ENCODE measurements around the gene ARHGAP32.

The ARHGAP32 gene

GRCh38 chr11:128967578-128967977 lies 224.5 kb downstream of the ARHGAP32 start:
- DNase-seq (ENCODE audit: low read depth): no peak
- no peak overlapping the region for H3K4me3 ChIP-seq (ENCODE audit: low read depth, low read length)
- TF ChIP-seq, protein P1, sequence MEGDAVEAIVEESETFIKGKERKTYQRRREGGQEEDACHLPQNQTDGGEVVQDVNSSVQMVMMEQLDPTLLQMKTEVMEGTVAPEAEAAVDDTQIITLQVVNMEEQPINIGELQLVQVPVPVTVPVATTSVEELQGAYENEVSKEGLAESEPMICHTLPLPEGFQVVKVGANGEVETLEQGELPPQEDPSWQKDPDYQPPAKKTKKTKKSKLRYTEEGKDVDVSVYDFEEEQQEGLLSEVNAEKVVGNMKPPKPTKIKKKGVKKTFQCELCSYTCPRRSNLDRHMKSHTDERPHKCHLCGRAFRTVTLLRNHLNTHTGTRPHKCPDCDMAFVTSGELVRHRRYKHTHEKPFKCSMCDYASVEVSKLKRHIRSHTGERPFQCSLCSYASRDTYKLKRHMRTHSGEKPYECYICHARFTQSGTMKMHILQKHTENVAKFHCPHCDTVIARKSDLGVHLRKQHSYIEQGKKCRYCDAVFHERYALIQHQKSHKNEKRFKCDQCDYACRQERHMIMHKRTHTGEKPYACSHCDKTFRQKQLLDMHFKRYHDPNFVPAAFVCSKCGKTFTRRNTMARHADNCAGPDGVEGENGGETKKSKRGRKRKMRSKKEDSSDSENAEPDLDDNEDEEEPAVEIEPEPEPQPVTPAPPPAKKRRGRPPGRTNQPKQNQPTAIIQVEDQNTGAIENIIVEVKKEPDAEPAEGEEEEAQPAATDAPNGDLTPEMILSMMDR (IDR thresholded peaks at IDR 0.05; ENCODE audit: insufficient read depth, low read depth, low read length, missing control alignments): no peak

DNA sequence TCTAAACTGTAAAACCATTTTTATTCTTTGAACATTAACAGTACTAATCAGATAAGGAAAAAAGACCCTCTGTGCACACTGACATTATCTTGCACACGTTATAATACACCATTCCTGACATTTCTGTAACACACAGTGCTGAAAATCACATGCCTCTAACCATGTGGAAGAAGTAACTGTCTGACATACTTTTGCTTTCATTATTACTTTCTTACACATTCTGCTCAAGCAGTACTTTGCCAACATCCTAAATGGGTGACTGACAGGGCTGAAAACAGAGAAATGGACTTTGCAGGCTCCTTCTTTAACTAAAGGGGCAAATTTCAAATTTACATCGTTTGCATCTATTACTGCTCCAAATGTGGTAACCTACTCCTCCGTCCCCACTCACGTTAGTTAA lies 226.6 kb downstream of the ARHGAP32 start:
- H3K4me3 ChIP-seq (ENCODE audit: low read depth, low read length): no peak overlapping the region
- TF ChIP-seq, protein P1 (IDR thresholded peaks at IDR 0.05; ENCODE audit: insufficient read depth, low read depth, low read length, missing control alignments): no peak
- DNase-seq (ENCODE audit: low read depth): peak; percentile 52

DNA sequence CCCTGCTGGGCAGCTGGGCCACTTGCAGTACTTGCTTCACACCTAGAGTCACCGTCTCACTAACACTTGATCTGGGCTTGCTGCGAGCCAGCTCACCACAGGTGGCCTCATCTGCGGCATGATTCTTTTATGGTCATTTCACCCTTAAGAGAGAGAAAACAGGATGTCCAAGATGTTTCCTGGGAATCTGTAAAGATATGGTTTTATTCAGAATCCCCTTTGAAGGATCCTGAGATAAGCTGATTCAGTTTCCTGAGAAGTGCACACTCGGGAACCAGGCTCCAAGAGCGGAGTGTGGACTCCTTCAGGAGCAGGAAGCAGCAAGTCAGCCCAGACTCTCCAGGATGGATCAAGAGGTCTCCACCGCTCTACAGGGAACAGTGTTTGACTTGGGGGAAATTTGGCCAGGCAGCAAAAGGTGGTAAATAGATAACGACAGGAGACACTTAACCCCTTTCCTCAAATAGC lies 227.6 kb downstream of the ARHGAP32 start:
- no peak for DNase-seq (ENCODE audit: low read depth)

GRCh38 chr11:128963744-128964325 lies 228.3 kb downstream of the ARHGAP32 start:
- TF ChIP-seq, protein P1 (IDR thresholded peaks at IDR 0.05; ENCODE audit: insufficient read depth, low read depth, low read length, missing control alignments): no peak
- no peak for DNase-seq (ENCODE audit: low read depth)
- H3K4me3 ChIP-seq (ENCODE audit: low read depth, low read length): no peak overlapping the region

More for the DNA sequence above, 227.6 kb downstream of the ARHGAP32 start:
- H3K4me3 ChIP-seq (ENCODE audit: low read depth, low read length): no peak overlapping the region
- TF ChIP-seq, protein P1 (IDR thresholded peaks at IDR 0.05; ENCODE audit: insufficient read depth, low read depth, low read length, missing control alignments): no peak

- TF ChIP-seq, protein P1 (IDR thresholded peaks at IDR 0.05; ENCODE audit: insufficient read depth, low read depth, low read length, missing control alignments): no peak
- no peak overlapping the region for H3K4me3 ChIP-seq (ENCODE audit: low read depth, low read length)
- no peak for DNase-seq (ENCODE audit: low read depth)
Observed at GRCh38 chr11:128962896-128963295, 229.2 kb downstream of the ARHGAP32 start.

- no peak overlapping the region for H3K4me3 ChIP-seq (ENCODE audit: low read depth, low read length)
- TF ChIP-seq, protein P1 (IDR thresholded peaks at IDR 0.05; ENCODE audit: insufficient read depth, low read depth, low read length, missing control alignments): no peak
- DNase-seq (ENCODE audit: low read depth): no peak
Observed at GRCh38 chr11:128961645-128962044, 230.5 kb downstream of the ARHGAP32 start.

- no peak overlapping the region for H3K4me3 ChIP-seq (ENCODE audit: low read depth, low read length)
- TF ChIP-seq, protein P1 (IDR thresholded peaks at IDR 0.05; ENCODE audit: insufficient read depth, low read depth, low read length, missing control alignments): no peak
- DNase-seq (ENCODE audit: low read depth): no peak
Observed at GRCh38 chr11:128957202-128957482, 235.0 kb downstream of the ARHGAP32 start.

Data from GM12865 (cell line).